WTC11 (cell line): ENCODE measurements around the gene CCDC51. TPM values are rescaled to one million over a fixed set of nuclear protein-coding genes. Genes with fewer than 3 reads are reported as not detected.

Experiments used
- ATAC-seq: fragments of 200-7000 bp; cut with Tn5 transposase; 2 replicates; pipeline ENCODE4 v1.10.0; 2021; ENCODE audit warnings: mild to moderate bottlenecking, moderate library complexity
- CTCF ChIA-PET: fragments of 300-600 bp; sonication (Branson Sonifier 250); formaldehyde crosslinking; loops from one replicate; lab custom pipeline; 2021; ENCODE audit warnings: antibody characterized with exemption; lab: Charles Lee
- POLR2A ChIA-PET: fragments of 350-600 bp; sonication (Branson Sonifier 250); formaldehyde crosslinking; loops from one replicate; lab custom pipeline; 2021; ENCODE audit warnings: antibody characterized with exemption; lab: Charles Lee
- DNase-seq: peaks from one replicate; pipeline ENCODE4 v3.0.0; 2021; ENCODE audit warnings: low spot score
- H3K27ac Mint-ChIP-seq: 2 replicates; pipeline ENCODE4 v1.8.0; 2021; ENCODE audit warnings: mixed read lengths
- H3K27me3 Mint-ChIP-seq: 2 replicates; pipeline ENCODE4 v1.8.0; 2021; ENCODE audit warnings: low read depth, mild to moderate bottlenecking, moderate library complexity, mixed read lengths
- H3K36me3 Mint-ChIP-seq: 2 replicates; pipeline ENCODE4 v1.8.0; 2021; ENCODE audit warnings: mixed read lengths
- H3K4me1 Mint-ChIP-seq: 2 replicates; pipeline ENCODE4 v1.8.0; 2022; ENCODE audit warnings: mixed read lengths
- H3K4me3 Mint-ChIP-seq: 2 replicates; pipeline ENCODE4 v1.8.0; 2021; ENCODE audit warnings: mild to moderate bottlenecking, moderate library complexity, mixed read lengths
- H3K9me3 Mint-ChIP-seq: 2 replicates; pipeline ENCODE4 v1.8.0; 2021; ENCODE audit warnings: mixed read lengths
- FOXK1 ChIP-seq: sonication (generic); formaldehyde crosslinking; IDR thresholded peaks from 2 replicates; pipeline ENCODE4 v1.8.0; 2022; ENCODE audit warnings: mild to moderate bottlenecking, moderate library complexity, missing genetic modification reagents
- JAZF1 ChIP-seq: fragments of 250-450 bp; sonication (Bioruptor Pico); IDR thresholded peaks from 2 replicates; pipeline ENCODE4 v1.9.0; 2021; ENCODE audit warnings: moderate library complexity, mild to moderate bottlenecking, inconsistent platforms
- NFATC4 ChIP-seq: fragments of 250-450 bp; sonication (Bioruptor Pico); IDR thresholded peaks from 2 replicates; pipeline ENCODE4 v1.9.0; 2021; ENCODE audit warnings: mild to moderate bottlenecking
- NFE2L1 ChIP-seq: sonication (generic); formaldehyde crosslinking; IDR thresholded peaks from 2 replicates; pipeline ENCODE4 v1.8.1; 2023; ENCODE audit warnings: missing genetic modification reagents
- NR3C1 ChIP-seq: sonication (generic); formaldehyde crosslinking; conservative IDR thresholded peaks from 2 replicates; pipeline ENCODE4 v1.8.1; 2023; ENCODE audit warnings: low read depth, mild to moderate bottlenecking, missing genetic modification reagents
- RELA ChIP-seq: sonication (generic); formaldehyde crosslinking; IDR thresholded peaks from 2 replicates; pipeline ENCODE4 v1.8.1; 2022; ENCODE audit warnings: missing genetic modification reagents, mild to moderate bottlenecking, borderline replicate concordance
- RORB ChIP-seq: fragments of 250-450 bp; sonication (Bioruptor Pico); IDR thresholded peaks from 2 replicates; pipeline ENCODE4 v1.9.0; 2021; ENCODE audit warnings: mild to moderate bottlenecking
- SMAD3 ChIP-seq: sonication (generic); formaldehyde crosslinking; IDR thresholded peaks from 2 replicates; pipeline ENCODE4 v1.8.0; 2022; ENCODE audit warnings: missing genetic modification reagents, mild to moderate bottlenecking, borderline replicate concordance
- TEAD1 ChIP-seq: sonication (generic); formaldehyde crosslinking; IDR thresholded peaks from 2 replicates; pipeline ENCODE4 v1.8.0; 2022; ENCODE audit warnings: mild to moderate bottlenecking, missing genetic modification reagents
- TEAD4 ChIP-seq: sonication (generic); formaldehyde crosslinking; IDR thresholded peaks from 2 replicates; pipeline ENCODE4 v1.8.0; 2022; ENCODE audit warnings: mild to moderate bottlenecking, missing genetic modification reagents
- ZNF232 ChIP-seq: sonication (generic); formaldehyde crosslinking; IDR thresholded peaks from 2 replicates; pipeline ENCODE4 v1.8.0; 2022; ENCODE audit warnings: mild to moderate bottlenecking, missing genetic modification reagents
- ZNF396 ChIP-seq: fragments of 250-450 bp; sonication (Bioruptor Pico); IDR thresholded peaks from 2 replicates; pipeline ENCODE4 v1.8.0; 2021; ENCODE audit warnings: mild to moderate bottlenecking, moderate library complexity, borderline replicate concordance
- total RNA-seq: library from RNA; stranded (reverse); gene quantifications from 3 replicates; pipeline ENCODE4 v1.2.3, GENCODE V29; 2021
- TF ChIP-seq, protein P1 (sequence below): sonication (generic); formaldehyde crosslinking; conservative IDR thresholded peaks from 2 replicates; pipeline ENCODE4 v1.8.1; 2023; ENCODE audit warnings: mild to moderate bottlenecking, low read depth, missing genetic modification reagents, moderate library complexity
- TF ChIP-seq, protein P2 (sequence below): fragments of 200-600 bp; IDR thresholded peaks from 2 replicates; pipeline ENCODE4 v1.8.0; 2022; ENCODE audit warnings: antibody characterized with exemption
- TF ChIP-seq, protein P3 (sequence below): sonication (generic); formaldehyde crosslinking; IDR thresholded peaks from 2 replicates; pipeline ENCODE4 v1.8.1; 2022; ENCODE audit warnings: low read depth, missing genetic modification reagents, borderline replicate concordance
- TF ChIP-seq, protein P4 (sequence below): sonication (generic); formaldehyde crosslinking; IDR thresholded peaks from 2 replicates; pipeline ENCODE4 v1.8.0; 2023; ENCODE audit warnings: missing genetic modification reagents
- TF ChIP-seq, protein P5 (sequence below): sonication (generic); formaldehyde crosslinking; IDR thresholded peaks from 2 replicates; pipeline ENCODE4 v1.8.1; 2023; ENCODE audit warnings: mild to moderate bottlenecking, moderate library complexity, missing genetic modification reagents

Gene CCDC51
- total RNA-seq, 1 experiment from 2014 or later, result 25.1 TPM

DNA sequence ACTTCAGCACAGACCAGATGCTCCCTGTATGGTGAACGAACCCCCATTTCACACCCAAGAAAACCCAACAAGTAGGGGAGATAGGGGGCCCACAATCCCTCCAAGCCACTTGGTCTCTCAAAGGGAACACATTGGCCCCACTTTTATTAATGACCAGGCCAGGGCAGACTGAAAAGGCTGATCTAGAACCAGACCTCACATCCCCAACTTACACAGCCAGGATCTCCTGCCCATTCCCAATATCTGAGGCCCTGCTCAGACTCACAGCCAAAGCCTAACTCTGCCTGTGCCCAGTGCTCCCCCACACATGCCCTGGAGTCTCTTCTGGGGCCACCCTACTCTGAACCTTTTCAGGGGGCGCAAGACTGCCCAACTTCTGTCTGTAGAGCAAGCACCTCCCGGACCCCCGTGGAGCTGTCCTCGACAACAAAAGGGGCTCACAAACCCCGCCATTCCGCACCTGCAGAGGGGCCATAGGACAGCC lies 11.8 kb downstream of the CCDC51 start:
- CTCF ChIA-PET, result interaction anchor here (0.7 to 18.3 kb wide), 6 partner anchors 8 to 151 kb away, joined by 3 to 218 read pairs (median 8); partner anchors contain the start of genes CCDC51 and TMA7
- Mint-ChIP-seq H3K36me3 (peaks cover 16% of the 10 kb centered on the region), H3K27me3 (no peaks in the 10 kb centered on the region), H3K27ac (peak overlapping the region; percentile 86), H3K4me1 (peaks cover 57% of the 10 kb centered on the region), H3K4me3 (peak overlapping the region; percentile 75), H3K9me3 (no peaks in the 10 kb centered on the region)
- TF ChIP-seq RORB (CRISPR knock-in tag) (no peak), JAZF1 (CRISPR knock-in tag) (no peak), NFE2L1 (no peak), NFATC4 (CRISPR knock-in tag) (no peak), RELA (CRISPR knock-in tag) (no peak), ZNF396 (CRISPR knock-in tag) (no peak), SMAD3 (CRISPR knock-in tag) (no peak), NR3C1 (CRISPR knock-in tag) (no peak), FOXK1 (CRISPR knock-in tag) (no peak), ZNF232 (CRISPR knock-in tag) (no peak), TEAD1 (CRISPR knock-in tag) (no peak)
- TF ChIP-seq, protein P1, sequence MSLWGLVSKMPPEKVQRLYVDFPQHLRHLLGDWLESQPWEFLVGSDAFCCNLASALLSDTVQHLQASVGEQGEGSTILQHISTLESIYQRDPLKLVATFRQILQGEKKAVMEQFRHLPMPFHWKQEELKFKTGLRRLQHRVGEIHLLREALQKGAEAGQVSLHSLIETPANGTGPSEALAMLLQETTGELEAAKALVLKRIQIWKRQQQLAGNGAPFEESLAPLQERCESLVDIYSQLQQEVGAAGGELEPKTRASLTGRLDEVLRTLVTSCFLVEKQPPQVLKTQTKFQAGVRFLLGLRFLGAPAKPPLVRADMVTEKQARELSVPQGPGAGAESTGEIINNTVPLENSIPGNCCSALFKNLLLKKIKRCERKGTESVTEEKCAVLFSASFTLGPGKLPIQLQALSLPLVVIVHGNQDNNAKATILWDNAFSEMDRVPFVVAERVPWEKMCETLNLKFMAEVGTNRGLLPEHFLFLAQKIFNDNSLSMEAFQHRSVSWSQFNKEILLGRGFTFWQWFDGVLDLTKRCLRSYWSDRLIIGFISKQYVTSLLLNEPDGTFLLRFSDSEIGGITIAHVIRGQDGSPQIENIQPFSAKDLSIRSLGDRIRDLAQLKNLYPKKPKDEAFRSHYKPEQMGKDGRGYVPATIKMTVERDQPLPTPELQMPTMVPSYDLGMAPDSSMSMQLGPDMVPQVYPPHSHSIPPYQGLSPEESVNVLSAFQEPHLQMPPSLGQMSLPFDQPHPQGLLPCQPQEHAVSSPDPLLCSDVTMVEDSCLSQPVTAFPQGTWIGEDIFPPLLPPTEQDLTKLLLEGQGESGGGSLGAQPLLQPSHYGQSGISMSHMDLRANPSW, result no peak
- TF ChIP-seq, protein P2, sequence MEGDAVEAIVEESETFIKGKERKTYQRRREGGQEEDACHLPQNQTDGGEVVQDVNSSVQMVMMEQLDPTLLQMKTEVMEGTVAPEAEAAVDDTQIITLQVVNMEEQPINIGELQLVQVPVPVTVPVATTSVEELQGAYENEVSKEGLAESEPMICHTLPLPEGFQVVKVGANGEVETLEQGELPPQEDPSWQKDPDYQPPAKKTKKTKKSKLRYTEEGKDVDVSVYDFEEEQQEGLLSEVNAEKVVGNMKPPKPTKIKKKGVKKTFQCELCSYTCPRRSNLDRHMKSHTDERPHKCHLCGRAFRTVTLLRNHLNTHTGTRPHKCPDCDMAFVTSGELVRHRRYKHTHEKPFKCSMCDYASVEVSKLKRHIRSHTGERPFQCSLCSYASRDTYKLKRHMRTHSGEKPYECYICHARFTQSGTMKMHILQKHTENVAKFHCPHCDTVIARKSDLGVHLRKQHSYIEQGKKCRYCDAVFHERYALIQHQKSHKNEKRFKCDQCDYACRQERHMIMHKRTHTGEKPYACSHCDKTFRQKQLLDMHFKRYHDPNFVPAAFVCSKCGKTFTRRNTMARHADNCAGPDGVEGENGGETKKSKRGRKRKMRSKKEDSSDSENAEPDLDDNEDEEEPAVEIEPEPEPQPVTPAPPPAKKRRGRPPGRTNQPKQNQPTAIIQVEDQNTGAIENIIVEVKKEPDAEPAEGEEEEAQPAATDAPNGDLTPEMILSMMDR, result no peak
- TF ChIP-seq, protein P3, sequence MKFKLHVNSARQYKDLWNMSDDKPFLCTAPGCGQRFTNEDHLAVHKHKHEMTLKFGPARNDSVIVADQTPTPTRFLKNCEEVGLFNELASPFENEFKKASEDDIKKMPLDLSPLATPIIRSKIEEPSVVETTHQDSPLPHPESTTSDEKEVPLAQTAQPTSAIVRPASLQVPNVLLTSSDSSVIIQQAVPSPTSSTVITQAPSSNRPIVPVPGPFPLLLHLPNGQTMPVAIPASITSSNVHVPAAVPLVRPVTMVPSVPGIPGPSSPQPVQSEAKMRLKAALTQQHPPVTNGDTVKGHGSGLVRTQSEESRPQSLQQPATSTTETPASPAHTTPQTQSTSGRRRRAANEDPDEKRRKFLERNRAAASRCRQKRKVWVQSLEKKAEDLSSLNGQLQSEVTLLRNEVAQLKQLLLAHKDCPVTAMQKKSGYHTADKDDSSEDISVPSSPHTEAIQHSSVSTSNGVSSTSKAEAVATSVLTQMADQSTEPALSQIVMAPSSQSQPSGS (CRISPR knock-in tag), result no peak
- TF ChIP-seq, protein P4, sequence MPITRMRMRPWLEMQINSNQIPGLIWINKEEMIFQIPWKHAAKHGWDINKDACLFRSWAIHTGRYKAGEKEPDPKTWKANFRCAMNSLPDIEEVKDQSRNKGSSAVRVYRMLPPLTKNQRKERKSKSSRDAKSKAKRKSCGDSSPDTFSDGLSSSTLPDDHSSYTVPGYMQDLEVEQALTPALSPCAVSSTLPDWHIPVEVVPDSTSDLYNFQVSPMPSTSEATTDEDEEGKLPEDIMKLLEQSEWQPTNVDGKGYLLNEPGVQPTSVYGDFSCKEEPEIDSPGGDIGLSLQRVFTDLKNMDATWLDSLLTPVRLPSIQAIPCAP, result no peak
- TF ChIP-seq, protein P5, sequence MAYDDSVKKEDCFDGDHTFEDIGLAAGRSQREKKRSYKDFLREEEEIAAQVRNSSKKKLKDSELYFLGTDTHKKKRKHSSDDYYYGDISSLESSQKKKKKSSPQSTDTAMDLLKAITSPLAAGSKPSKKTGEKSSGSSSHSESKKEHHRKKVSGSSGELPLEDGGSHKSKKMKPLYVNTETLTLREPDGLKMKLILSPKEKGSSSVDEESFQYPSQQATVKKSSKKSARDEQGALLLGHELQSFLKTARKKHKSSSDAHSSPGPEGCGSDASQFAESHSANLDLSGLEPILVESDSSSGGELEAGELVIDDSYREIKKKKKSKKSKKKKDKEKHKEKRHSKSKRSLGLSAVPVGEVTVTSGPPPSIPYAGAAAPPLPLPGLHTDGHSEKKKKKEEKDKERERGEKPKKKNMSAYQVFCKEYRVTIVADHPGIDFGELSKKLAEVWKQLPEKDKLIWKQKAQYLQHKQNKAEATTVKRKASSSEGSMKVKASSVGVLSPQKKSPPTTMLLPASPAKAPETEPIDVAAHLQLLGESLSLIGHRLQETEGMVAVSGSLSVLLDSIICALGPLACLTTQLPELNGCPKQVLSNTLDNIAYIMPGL, result no peak
- DNase-seq (peak; percentile 57), ATAC-seq (no peak)
- POLR2A ChIA-PET, result interaction anchor here (0.9 to 3.7 kb wide), 7 partner anchors 12 to 185 kb away, joined by 3 to 15 read pairs (median 4); partner anchors contain the start of genes ATRIP, CCDC51, PFKFB4 and TMA7

DNA sequence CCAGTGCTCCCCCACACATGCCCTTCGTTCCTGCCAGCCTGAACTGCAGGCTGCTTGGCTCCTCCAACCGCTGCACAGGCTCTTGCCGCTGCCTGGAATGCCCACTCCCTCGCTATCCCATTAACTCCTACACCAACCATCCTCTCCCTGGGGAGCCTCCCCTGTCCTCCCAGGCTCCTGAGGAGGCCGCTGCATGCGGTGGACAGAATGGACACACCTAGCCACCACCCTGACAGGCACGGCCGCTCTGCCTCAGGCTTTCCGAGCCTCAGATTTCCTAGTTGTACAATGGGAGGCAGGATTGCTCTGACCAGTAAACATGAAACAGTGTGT lies 12.3 kb downstream of the CCDC51 start:
- no peak for ATAC-seq

More for the DNA sequence above, 12.3 kb downstream of the CCDC51 start:
- H3K4me3 Mint-ChIP-seq, result peak overlapping the region; percentile 75
- no peak for TF ChIP-seq SMAD3 (CRISPR knock-in tag)
- 0 out of 2 replicates have a peak, but pooled peaks have one; percentile 20 for TF ChIP-seq TEAD4
- TF ChIP-seq, all 79 proteins: peak for 1
- peak overlapping the region; percentile 86 for H3K27ac Mint-ChIP-seq
- H3K9me3 Mint-ChIP-seq, result no peaks in the 10 kb centered on the region
- no peaks in the 10 kb centered on the region for H3K27me3 Mint-ChIP-seq
- ChIA-PET CTCF (interaction anchor here (8.2 to 18.3 kb wide), 2 partner anchors 9 to 27 kb away, joined by 142 to 218 read pairs; no protein-coding TSS in a partner anchor), POLR2A (no interaction called here)
- H3K36me3 Mint-ChIP-seq, result peaks cover 12% of the 10 kb centered on the region
- DNase-seq, result no peak
- H3K4me1 Mint-ChIP-seq, result peaks cover 54% of the 10 kb centered on the region
